Measurements from ENCODE around the gene ZBTB7C. TPM values are rescaled to one million over a fixed set of nuclear protein-coding genes. Genes with fewer than 3 reads are reported as not detected.

ZBTB7C gene
- total and polyA plus RNA-seq, 10 of the 15 experiments (the other 5 are each of a cell fraction or from before 2014, with no cell fraction given): under 0.01 to 0.08 (median 0.01) TPM; not detected in 7

GRCh38 chr18:48202006-48202348 is 207.2 kb downstream of the ZBTB7C start:
- BruUV-seq (replicated peaks): no TSS peak
- ChIA-PET POLR2A (no interaction called here), CTCF (no interaction called here), SMC1A (ENCODE audit: uncharacterized antibody, unreplicated experiment) (no interaction called here), RAD21 (ENCODE audit: unreplicated experiment) (no interaction called here)
- Histone ChIP-seq H3K9ac (ENCODE audit: control insufficient read depth, insufficient read depth, low read length) (no peak overlapping the region), H3K4me1 (ENCODE audit: control insufficient read depth, insufficient read depth, low read length) (no peaks in the 10 kb centered on the region), H3K79me2 (ENCODE audit: control insufficient read depth, insufficient read depth, low read length) (no peaks in the 10 kb centered on the region), H3K36me3 (ENCODE audit: control insufficient read depth in 2 of 2, insufficient read depth in 2 of 2, low read length in 1 of 2) (no peaks in the 10 kb centered on the region), H3K4me3 (no peak overlapping the region), H2AFZ (ENCODE audit: control insufficient read depth, low read depth, low read length) (no peak overlapping the region), H3K27me3 (replicated peaks in 1 of 2; ENCODE audit: control insufficient read depth in 2 of 2, insufficient read depth in 2 of 2, low read length in 1 of 2) (peaks cover 0 to 5% of the 10 kb centered on the region in 2 experiments; a peak in 3 of 4 replicates), H3K9me3 (replicated peaks; ENCODE audit: control insufficient read depth, insufficient read depth, low read length) (no peaks in the 10 kb centered on the region), H4K20me1 (ENCODE audit: control insufficient read depth, insufficient read depth) (no peaks in the 10 kb centered on the region; the same call in 1 of the 2 replicates), H3K27ac (ENCODE audit: control insufficient read depth, insufficient read depth) (no peak overlapping the region), H3K4me2 (ENCODE audit: control insufficient read depth, insufficient read depth) (no peak overlapping the region)
- FAIRE-seq (no peak), ATAC-seq (no peak), DNase-seq (ENCODE audit: low read depth, low spot score) (no peak)
- 37% methylated on average over 9 of the region's 9 CpGs for whole genome bisulfite sequencing (ENCODE audit: insufficient coverage, insufficient replicate concordance, low lambda C conversion rate, missing lambda C conversion rate)
- intact Hi-C loops (cut with micrococcal nuclease; ENCODE audit: unreplicated experiment) (no loop called here), in situ Hi-C loops (cut with MboI) (no loop called here)
- no peak for TF ChIP-seq NR2C1 (IDR thresholded peaks at IDR 0.05)
- no peak for TF ChIP-seq EZH2 (IDR thresholded peaks at IDR 0.05; ENCODE audit: borderline replicate concordance, control insufficient read depth, low read depth, low read length)
- TF ChIP-seq ZNF592 (IDR thresholded peaks at IDR 0.05): no peak
- no peak for TF ChIP-seq RCOR1 (conservative IDR thresholded peaks at IDR 0.05; ENCODE audit: low read depth, low read length)
- TF ChIP-seq CBFB (IDR thresholded peaks at IDR 0.05; ENCODE audit: low read depth): no peak
- TF ChIP-seq HDAC2 (IDR thresholded peaks at IDR 0.05): no peak

Measured in GM12878 (cell line).